HL-60 (cell line): ENCODE data around the gene SCARF1.

Experiments used
- DNase-seq, 2 experiments: peaks; one replicate each; pipeline ENCODE4 v3.0.0-alpha.2; 2010 to 2020; ENCODE audit warnings: low read depth in 1 of 2, low spot score in 1 of 2
- H3K27ac ChIP-seq: fragments of 250-450 bp; sonication (Bioruptor Pico); replicated peaks from 2 replicates; pipeline ENCODE4 v1.5.1; 2020; ENCODE audit warnings: mild to moderate bottlenecking, moderate library complexity
- H3K27me3 ChIP-seq: fragments of 250-450 bp; sonication (Bioruptor Pico); 2 replicates; pipeline ENCODE4 v1.5.1; 2021; ENCODE audit warnings: mild to moderate bottlenecking, moderate library complexity; ENCODE audit not compliant: insufficient read depth, poor library complexity, severe bottlenecking
- H3K4me3 ChIP-seq: replicated peaks from 2 replicates; pipeline ENCODE4 v1.5.1; 2011; ENCODE audit warnings: mild to moderate bottlenecking, control low read depth, low read length; ENCODE audit not compliant: insufficient read depth
- GABPA ChIP-seq: IDR thresholded peaks from 2 replicates; pipeline ENCODE4 v1.6.1; 2012; ENCODE audit warnings: low read depth
- POLR2AphosphoS5 ChIP-seq: IDR thresholded peaks from 2 replicates; pipeline ENCODE4 v1.6.1; 2012; ENCODE audit warnings: low read depth
- SPI1 ChIP-seq: IDR thresholded peaks from 2 replicates; pipeline ENCODE4 v1.6.1; 2012; ENCODE audit warnings: low read depth, mild to moderate bottlenecking, borderline replicate concordance
- TF ChIP-seq, protein P1 (sequence below): IDR thresholded peaks from one replicate; pipeline ENCODE4 v1.5.1; 2011; ENCODE audit warnings: low read length, control low read depth, inconsistent platforms; ENCODE audit not compliant: insufficient read depth
- TF ChIP-seq, protein P2 (sequence below): IDR thresholded peaks from 2 replicates; pipeline ENCODE4 v1.6.1; 2012; ENCODE audit warnings: low read depth; ENCODE audit not compliant: insufficient replicate concordance

Gene SCARF1

DNA sequence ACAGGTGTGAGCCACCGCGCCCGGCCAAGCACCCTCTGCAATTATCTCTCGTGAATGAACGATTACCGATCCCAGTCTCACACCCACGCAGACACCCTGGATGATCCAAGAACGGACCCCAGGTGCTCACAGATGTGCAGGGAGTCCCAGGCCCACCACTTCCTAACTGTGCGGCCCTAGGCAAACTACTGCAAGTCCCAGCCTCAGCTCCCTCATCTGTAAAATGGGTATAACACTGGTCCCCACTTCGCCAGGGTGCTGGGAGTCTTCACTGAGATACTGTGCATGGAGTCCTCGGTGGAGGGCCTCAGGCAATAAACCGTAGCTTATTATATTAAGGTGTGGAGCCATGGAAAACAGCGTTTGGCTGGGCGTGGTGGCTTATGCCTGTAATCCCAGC lies 61.4 kb downstream of the SCARF1 start:
- H3K4me3 ChIP-seq: no peak overlapping the region
- DNase-seq: no peak
- no peak overlapping the region for H3K27ac ChIP-seq
- no peaks in the 10 kb centered on the region for H3K27me3 ChIP-seq
- TF ChIP-seq, protein P1, sequence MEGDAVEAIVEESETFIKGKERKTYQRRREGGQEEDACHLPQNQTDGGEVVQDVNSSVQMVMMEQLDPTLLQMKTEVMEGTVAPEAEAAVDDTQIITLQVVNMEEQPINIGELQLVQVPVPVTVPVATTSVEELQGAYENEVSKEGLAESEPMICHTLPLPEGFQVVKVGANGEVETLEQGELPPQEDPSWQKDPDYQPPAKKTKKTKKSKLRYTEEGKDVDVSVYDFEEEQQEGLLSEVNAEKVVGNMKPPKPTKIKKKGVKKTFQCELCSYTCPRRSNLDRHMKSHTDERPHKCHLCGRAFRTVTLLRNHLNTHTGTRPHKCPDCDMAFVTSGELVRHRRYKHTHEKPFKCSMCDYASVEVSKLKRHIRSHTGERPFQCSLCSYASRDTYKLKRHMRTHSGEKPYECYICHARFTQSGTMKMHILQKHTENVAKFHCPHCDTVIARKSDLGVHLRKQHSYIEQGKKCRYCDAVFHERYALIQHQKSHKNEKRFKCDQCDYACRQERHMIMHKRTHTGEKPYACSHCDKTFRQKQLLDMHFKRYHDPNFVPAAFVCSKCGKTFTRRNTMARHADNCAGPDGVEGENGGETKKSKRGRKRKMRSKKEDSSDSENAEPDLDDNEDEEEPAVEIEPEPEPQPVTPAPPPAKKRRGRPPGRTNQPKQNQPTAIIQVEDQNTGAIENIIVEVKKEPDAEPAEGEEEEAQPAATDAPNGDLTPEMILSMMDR: no peak
- TF ChIP-seq SPI1 (no peak), POLR2AphosphoS5 (no peak), GABPA (no peak)
- TF ChIP-seq, protein P2, sequence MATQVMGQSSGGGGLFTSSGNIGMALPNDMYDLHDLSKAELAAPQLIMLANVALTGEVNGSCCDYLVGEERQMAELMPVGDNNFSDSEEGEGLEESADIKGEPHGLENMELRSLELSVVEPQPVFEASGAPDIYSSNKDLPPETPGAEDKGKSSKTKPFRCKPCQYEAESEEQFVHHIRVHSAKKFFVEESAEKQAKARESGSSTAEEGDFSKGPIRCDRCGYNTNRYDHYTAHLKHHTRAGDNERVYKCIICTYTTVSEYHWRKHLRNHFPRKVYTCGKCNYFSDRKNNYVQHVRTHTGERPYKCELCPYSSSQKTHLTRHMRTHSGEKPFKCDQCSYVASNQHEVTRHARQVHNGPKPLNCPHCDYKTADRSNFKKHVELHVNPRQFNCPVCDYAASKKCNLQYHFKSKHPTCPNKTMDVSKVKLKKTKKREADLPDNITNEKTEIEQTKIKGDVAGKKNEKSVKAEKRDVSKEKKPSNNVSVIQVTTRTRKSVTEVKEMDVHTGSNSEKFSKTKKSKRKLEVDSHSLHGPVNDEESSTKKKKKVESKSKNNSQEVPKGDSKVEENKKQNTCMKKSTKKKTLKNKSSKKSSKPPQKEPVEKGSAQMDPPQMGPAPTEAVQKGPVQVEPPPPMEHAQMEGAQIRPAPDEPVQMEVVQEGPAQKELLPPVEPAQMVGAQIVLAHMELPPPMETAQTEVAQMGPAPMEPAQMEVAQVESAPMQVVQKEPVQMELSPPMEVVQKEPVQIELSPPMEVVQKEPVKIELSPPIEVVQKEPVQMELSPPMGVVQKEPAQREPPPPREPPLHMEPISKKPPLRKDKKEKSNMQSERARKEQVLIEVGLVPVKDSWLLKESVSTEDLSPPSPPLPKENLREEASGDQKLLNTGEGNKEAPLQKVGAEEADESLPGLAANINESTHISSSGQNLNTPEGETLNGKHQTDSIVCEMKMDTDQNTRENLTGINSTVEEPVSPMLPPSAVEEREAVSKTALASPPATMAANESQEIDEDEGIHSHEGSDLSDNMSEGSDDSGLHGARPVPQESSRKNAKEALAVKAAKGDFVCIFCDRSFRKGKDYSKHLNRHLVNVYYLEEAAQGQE: no peak
